ENCODE results near the gene TMEM260. TPM values are rescaled to one million over a fixed set of nuclear protein-coding genes. Genes with fewer than 3 reads are reported as not detected.
A peak's percentile ranks its signal among the peaks of the same experiment; 100 is the strongest.

The TMEM260 gene
- total RNA-seq = 10 to 100 TPM in 3 of 4 donors, 1 to 10 TPM in 1; 8.7 to 17.8 (median 11.2) TPM

GRCh38 chr14:56579345-56580220 is at the start of gene TMEM260:
Gene TMEM260 (plus strand): TSS chr14:56579798. CDS start chr14:56579915, 117 bp downstream.
- 0% methylated on average over 13 to 23 of the region's 60 CpGs for WGBS, 2 donors (ENCODE audit: low coverage in 1 of 2)
- peak; percentile 95 for ATAC-seq
- peaks cover 0 to 35% (median 18%) of the 10 kb centered on the region in 3 donors for H3K4me1 ChIP-seq
- no peaks in the 10 kb centered on the region for H3K9me3 ChIP-seq
- H3K27me3 ChIP-seq = no peaks in the 10 kb centered on the region
- peak within 1 kb of the TSS; percentile 99 to 100 for H3K4me3 ChIP-seq
- no peaks in the 10 kb centered on the region for H3K36me3 ChIP-seq
- peak within 1 kb of the TSS; percentile 80 to 88 (median 86) for H3K27ac ChIP-seq
- TF ChIP-seq EP300 (IDR thresholded peaks at IDR 0.05) (no peak), POLR2A (IDR thresholded peaks at IDR 0.05) (peak; percentile 62 to 78), CTCF (IDR thresholded peaks at IDR 0.05) (peak; percentile 71 to 91 (median 81)), POLR2AphosphoS5 (IDR thresholded peaks at IDR 0.05) (peak; percentile 80)

- Histone ChIP-seq H3K4me3 (no peak overlapping the region), H3K4me1 (no peaks in the 10 kb centered on the region), H3K27ac (no peak overlapping the region), H3K9me3 (no peaks in the 10 kb centered on the region), H3K27me3 (peaks cover 14% of the 10 kb centered on the region), H3K36me3 (no peaks in the 10 kb centered on the region)
- ATAC-seq = no peak
- WGBS, 2 donors (ENCODE audit: low coverage in 1 of 2) = 83 to 100% methylated on average over 4 to 6 of the region's 7 CpGs
- TF ChIP-seq EP300 (IDR thresholded peaks at IDR 0.05) (no peak), POLR2A (IDR thresholded peaks at IDR 0.05) (no peak), CTCF (IDR thresholded peaks at IDR 0.05) (no peak), POLR2AphosphoS5 (IDR thresholded peaks at IDR 0.05) (no peak)
Observed at GRCh38 chr14:56532546-56532945, 47.1 kb upstream of the TMEM260 start.

- no peak for ATAC-seq
- 74 to 87% methylated on average over 6 to 10 of the region's 10 CpGs for WGBS, 2 donors (ENCODE audit: low coverage in 1 of 2)
- H3K27ac ChIP-seq = no peak overlapping the region
- peaks cover 11% of the 10 kb centered on the region for H3K27me3 ChIP-seq
- H3K9me3 ChIP-seq = no peaks in the 10 kb centered on the region
- H3K4me1 ChIP-seq = no peaks in the 10 kb centered on the region
- H3K4me3 ChIP-seq = no peak overlapping the region
- no peaks in the 10 kb centered on the region for H3K36me3 ChIP-seq
- TF ChIP-seq POLR2AphosphoS5 (IDR thresholded peaks at IDR 0.05) (no peak), CTCF (IDR thresholded peaks at IDR 0.05) (no peak), EP300 (IDR thresholded peaks at IDR 0.05) (no peak), POLR2A (IDR thresholded peaks at IDR 0.05) (no peak)
Observed at GRCh38 chr14:56534656-56535055, 44.9 kb upstream of the TMEM260 start.

DNA sequence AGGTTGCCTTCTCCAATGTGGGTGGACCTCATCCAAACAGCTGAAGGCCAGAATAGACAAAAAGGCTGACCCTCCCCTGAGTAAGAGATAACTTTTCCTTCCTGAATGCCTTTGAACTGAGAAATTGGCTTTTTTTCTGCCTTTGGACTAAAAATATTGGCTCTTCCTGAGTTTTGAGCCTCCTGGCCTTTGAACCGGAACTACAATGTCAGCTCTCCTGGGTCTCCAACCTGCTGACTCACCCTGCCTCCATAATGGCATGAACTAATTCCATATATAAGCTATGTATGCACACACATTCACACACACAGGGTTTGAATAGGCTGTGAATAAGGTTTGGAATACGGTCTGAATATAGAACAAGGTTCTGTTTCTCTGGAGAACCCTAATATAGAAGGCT is 39.7 kb upstream of the TMEM260 start:
- Histone ChIP-seq H3K9me3 (no peaks in the 10 kb centered on the region), H3K27ac (no peak overlapping the region), H3K4me3 (no peak overlapping the region), H3K27me3 (no peaks in the 10 kb centered on the region), H3K4me1 (no peaks in the 10 kb centered on the region), H3K36me3 (no peaks in the 10 kb centered on the region)
- TF ChIP-seq EP300 (IDR thresholded peaks at IDR 0.05) (no peak), CTCF (IDR thresholded peaks at IDR 0.05) (no peak), POLR2AphosphoS5 (IDR thresholded peaks at IDR 0.05) (no peak), POLR2A (IDR thresholded peaks at IDR 0.05) (no peak)
- no peak for ATAC-seq
- WGBS, 2 donors (ENCODE audit: low coverage in 1 of 2) = 90 to 100% methylated on average over 1 to 2 of the region's 2 CpGs

DNA sequence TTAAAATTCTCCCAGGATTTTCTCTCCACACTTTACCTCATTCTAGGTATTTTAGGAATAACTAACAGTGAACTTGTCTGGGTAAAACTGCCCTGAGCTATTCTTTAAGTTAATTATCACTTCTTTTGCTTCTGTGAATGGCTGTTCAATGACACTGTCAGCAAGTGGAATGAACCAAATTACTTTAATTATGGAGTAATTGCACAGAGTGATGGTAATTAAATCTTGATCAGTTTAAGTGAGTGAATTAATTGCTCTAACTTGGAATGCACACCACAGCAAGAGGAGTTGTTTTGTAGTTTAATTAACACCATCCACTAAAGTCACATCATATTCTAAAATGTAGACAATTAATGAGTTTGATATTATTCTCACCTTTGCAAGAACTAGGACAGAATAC is 36.2 kb upstream of the TMEM260 start:
- TF ChIP-seq POLR2A (IDR thresholded peaks at IDR 0.05) (no peak), CTCF (IDR thresholded peaks at IDR 0.05) (no peak), EP300 (IDR thresholded peaks at IDR 0.05) (no peak), POLR2AphosphoS5 (IDR thresholded peaks at IDR 0.05) (no peak)
- no peak overlapping the region for H3K27ac ChIP-seq

More for the DNA sequence above, 36.2 kb upstream of the TMEM260 start:
- H3K4me1 ChIP-seq = no peaks in the 10 kb centered on the region
- H3K36me3 ChIP-seq = no peaks in the 10 kb centered on the region
- no peak overlapping the region for H3K4me3 ChIP-seq
- H3K27me3 ChIP-seq = no peaks in the 10 kb centered on the region
- H3K9me3 ChIP-seq = no peaks in the 10 kb centered on the region
- no peak for ATAC-seq
